DOHH2 (cell line): ENCODE data around the gene MAML2.

ENCODE experiments used
- EZH2phosphoT487 ChIP-seq: fragments of 200-600 bp; sonication (generic); IDR thresholded peaks from 2 replicates; pipeline ENCODE4 v1.6.1; 2017; ENCODE audit warnings: borderline replicate concordance, mild to moderate bottlenecking, antibody characterized with exemption, low read length, moderate library complexity, mixed read lengths
- TF ChIP-seq, protein P1 (sequence below): fragments of 200-600 bp; sonication (generic); IDR thresholded peaks from one replicate; pipeline ENCODE4 v1.5.1; 2014; ENCODE audit warnings: antibody characterized with exemption, mild to moderate bottlenecking, low read depth, low read length; ENCODE audit not compliant: poor library complexity, severe bottlenecking

DNA sequence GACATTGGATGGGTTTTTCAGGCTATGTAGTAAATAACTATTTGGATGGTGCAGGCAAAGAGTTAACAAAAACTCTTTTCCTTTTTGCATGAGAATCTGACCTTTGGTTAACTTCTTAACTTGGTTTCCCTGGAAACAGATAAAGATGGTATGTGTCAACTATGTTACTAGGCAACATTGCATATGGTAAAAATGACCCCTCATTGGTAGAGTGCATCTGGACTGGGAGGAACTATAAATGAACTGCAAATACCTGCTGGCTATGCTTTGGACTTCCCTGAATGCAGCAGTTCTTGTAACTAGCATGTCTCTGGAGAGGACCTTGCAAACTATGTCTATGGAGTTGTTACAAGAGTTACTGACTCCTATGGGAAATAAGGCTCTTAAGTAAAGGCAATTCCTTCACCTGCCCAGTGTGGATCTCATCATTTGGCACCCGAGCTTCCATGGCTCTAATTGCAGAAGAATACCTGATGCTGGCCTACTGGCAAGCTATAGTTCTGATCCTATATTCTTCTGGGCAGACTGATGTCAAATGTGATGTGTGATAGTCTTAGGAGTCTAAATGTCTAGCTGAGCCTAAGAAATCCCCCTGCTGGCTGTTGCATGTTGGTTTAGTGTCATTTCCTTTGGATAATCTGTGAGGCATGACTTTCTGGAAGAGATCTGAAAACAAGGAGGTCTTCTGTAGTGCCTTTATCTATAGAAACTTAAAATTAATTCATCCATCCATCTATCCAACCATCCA, 292.4 kb downstream of the MAML2 start:
- TF ChIP-seq, protein P1, sequence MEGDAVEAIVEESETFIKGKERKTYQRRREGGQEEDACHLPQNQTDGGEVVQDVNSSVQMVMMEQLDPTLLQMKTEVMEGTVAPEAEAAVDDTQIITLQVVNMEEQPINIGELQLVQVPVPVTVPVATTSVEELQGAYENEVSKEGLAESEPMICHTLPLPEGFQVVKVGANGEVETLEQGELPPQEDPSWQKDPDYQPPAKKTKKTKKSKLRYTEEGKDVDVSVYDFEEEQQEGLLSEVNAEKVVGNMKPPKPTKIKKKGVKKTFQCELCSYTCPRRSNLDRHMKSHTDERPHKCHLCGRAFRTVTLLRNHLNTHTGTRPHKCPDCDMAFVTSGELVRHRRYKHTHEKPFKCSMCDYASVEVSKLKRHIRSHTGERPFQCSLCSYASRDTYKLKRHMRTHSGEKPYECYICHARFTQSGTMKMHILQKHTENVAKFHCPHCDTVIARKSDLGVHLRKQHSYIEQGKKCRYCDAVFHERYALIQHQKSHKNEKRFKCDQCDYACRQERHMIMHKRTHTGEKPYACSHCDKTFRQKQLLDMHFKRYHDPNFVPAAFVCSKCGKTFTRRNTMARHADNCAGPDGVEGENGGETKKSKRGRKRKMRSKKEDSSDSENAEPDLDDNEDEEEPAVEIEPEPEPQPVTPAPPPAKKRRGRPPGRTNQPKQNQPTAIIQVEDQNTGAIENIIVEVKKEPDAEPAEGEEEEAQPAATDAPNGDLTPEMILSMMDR, result no peak
- TF ChIP-seq EZH2phosphoT487, result no peak
